Measurements from ENCODE around the gene DHRS12.

Gene DHRS12

DNA sequence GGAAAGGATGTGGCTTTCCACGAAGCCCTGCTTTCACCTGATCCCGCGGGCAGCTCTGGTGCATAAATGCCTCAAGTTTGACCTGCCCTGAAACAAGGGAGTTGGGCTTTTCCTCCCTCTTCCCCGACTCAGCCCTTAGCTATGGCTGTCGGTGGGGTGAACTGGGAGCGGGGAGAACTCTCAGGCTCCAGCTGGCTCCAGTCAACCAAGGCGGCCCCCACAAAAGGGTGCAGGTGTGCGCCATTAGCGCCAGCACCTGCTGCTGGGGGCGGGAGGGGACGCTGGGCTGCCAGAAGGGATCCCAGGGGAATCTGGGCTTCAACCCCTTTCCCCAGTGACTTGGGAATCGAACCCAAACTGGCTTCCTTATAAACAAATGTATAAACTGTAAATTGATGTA, 7.1 kb upstream of the DHRS12 start:
- no peak for DNase-seq (ENCODE audit: low spot score)

DNA sequence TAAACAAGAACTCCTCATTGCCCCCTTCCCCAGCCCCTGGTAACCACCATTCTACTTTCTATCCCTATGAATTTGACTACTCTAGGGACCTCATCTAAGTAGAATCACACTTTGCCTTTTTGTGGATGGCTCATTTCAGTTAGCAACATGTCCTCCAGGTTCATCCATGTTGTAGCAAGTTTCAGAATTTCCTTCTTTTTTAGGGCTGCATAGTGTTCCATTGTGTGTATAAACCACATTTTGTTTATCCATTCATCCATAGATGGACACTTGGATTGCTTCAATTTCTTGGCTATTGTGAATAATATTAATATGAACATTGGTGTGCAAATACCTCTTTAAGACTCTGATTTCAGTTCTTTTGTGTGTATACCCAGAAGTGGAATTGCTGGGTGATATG, 4.8 kb upstream of the DHRS12 start:
- DNase-seq (ENCODE audit: low spot score) = no peak

- DNase-seq (ENCODE audit: low spot score) = no peak
These were observed 3.1 kb upstream of the DHRS12 start for GRCh38 chr13:51807041-51807440.

GRCh38 chr13:51806566-51806965, 2.6 kb upstream of the DHRS12 start:
- DNase-seq (ENCODE audit: low spot score) = no peak

DNA sequence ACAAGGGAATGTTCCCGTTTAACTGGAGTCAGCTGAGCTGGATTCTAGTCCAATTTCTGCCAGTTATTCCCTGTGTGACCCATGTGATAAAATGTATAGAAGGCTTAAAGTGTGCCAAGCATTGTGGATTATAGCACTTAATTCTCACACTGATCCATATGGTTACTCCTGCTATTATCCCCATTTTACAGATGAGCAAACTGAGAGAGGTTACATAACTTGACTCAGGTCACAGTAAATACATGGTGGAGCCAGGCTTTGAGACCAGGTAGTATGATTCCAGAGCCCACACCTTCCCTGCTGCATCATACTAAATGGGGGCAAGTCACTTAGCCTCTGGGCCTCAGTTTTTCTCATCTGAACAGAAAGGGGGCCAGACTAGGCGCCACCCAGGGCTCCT, 2.0 kb upstream of the DHRS12 start:
- no peak for DNase-seq (ENCODE audit: low spot score)

- DNase-seq (ENCODE audit: low spot score) = no peak
These were observed 1.4 kb upstream of the DHRS12 start for GRCh38 chr13:51805313-51805712.

- no peak for DNase-seq (ENCODE audit: low spot score)
These were observed 571 bp upstream of the DHRS12 start for GRCh38 chr13:51804295-51805172.

GRCh38 chr13:51802631-51803418, 1.1 kb downstream of the DHRS12 start:
- DNase-seq (ENCODE audit: low spot score) = no peak

- DNase-seq (ENCODE audit: low spot score) = peak; percentile 18
These were observed 2.3 kb downstream of the DHRS12 start for GRCh38 chr13:51801631-51802099.

GRCh38 chr13:51800486-51800885, 3.5 kb downstream of the DHRS12 start:
- DNase-seq (ENCODE audit: low spot score) = no peak

- DNase-seq (ENCODE audit: low spot score) = no peak
These were observed 4.7 kb downstream of the DHRS12 start for GRCh38 chr13:51799261-51799660.

GRCh38 chr13:51797664-51798488, 6.1 kb downstream of the DHRS12 start:
- DNase-seq (ENCODE audit: low spot score) = peak; percentile 13

- DNase-seq (ENCODE audit: low spot score) = no peak
These were observed 7.4 kb downstream of the DHRS12 start for GRCh38 chr13:51796546-51796945.

GRCh38 chr13:51795419-51795818, 8.5 kb downstream of the DHRS12 start:
- no peak for DNase-seq (ENCODE audit: low spot score)

GRCh38 chr13:51794964-51795363, 9.0 kb downstream of the DHRS12 start:
- no peak for DNase-seq (ENCODE audit: low spot score)

DNA sequence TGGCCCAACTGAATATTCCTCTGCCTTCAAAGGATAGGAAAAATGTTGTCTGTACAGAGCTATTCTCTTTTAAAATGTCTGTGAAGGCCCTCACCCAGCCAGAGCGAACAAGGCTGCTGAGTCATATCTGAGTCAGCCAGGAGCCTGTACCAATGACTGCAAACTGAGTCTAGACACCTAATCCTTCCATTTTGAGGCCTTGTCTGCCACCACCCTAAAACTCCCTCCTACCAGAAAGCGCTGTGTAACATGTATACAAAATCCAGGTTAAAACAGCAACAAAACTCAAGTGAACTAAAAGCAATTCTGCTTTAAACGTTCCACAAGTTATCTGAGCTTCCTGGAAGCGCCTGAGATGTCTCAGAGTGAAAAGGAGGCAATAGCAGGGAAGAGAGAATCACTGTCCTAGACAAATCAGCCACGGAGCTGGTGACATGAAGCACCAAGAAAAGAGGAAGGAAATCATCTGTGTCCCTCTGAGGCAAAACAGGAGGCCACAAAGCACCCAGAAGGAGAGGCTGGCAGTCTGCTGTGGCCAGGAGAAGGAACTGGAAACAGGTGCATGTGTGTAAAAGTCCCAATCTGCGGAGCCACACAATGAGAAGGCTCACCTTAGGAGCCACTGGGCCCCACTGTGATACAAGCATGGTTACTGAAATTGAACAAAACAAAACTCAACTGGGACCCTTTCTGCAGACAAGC, 10.2 kb downstream of the DHRS12 start:
- DNase-seq (ENCODE audit: low spot score) = peak; percentile 62

DNA sequence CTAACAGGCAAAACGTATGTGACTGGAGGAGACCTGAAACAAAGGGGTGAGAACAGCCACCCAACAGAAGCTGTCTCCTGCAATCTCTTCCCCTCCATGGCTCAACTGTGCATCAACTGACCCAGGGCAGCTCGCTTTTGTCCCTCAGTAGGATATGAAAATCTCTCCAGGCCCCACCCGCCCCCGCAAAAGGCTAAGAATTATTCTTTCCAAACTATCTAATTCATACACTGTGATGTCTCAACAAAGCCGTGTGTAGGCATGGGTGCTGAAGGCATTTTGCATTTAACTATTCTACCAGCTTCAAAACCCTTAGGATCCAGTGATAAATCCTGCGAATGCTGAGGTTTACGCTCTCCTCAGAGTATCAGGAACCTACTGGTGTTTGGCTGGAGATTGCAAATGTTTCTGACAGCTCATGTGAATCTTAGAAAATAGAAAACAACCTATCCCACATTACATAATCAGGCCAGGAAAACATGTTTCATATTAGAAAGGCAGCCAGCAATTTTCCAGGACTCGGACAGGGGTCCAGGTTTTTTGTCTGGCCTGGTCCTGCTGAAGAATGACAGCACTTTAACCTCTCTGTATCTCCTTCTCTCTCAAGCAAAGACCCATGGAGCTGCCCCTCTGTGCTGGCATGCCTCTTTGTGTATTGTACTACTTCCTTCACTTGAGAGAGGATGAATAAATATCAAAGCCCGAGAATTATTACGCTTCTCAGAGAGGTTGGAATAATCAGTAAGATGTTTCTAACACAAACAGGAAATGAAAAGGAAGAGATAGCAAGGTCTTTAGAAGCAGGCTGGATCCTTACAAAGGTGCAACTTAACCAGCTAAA, 17.3 kb downstream of the DHRS12 start:
- DNase-seq (ENCODE audit: low spot score) = no peak

GRCh38 chr13:51785712-51786424, 18.1 kb downstream of the DHRS12 start:
- DNase-seq (ENCODE audit: low spot score) = peak; percentile 36

- DNase-seq (ENCODE audit: low spot score) = no peak
These were observed 19.9 kb downstream of the DHRS12 start for GRCh38 chr13:51784097-51784496.
